HG02840 (cell line): ENCODE data around the gene HMGA1.
A peak's percentile ranks its signal among the peaks of the same experiment; 100 is the strongest.

ENCODE experiments used
- ATAC-seq: cut with Tn5 transposase; IDR thresholded peaks from one replicate; pipeline ENCODE4 v1.9.1; 2021; ENCODE audit warnings: mild to moderate bottlenecking, moderate library complexity, moderate number of reproducible peaks; ENCODE audit not compliant: unreplicated experiment, low FRiP score

Gene HMGA1

GRCh38 chr6:34285448-34286164 lies 48.9 kb downstream of the HMGA1 start:
- ATAC-seq = no peak

DNA sequence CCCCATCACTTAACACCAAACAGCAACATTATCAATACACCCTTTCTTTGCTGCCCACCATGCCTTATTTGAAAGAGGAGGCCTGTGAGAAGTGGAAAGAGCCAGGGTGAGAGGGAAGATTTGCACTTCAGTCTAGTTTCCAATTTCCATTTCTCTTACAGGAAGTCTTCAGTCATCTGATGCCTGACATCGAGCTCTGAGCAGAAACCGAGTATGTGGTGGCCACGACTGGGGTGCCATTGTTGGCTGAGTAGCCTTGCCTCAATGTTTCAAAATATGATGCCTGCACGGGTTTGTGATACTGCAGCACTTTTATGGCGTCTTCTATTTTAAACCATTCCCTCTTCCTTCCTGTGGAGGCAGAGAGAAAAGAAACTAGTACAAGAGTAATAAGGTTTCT lies 51.9 kb downstream of the HMGA1 start:
- ATAC-seq = no peak

- no peak for ATAC-seq
Observed at GRCh38 chr6:34289137-34289536, 52.5 kb downstream of the HMGA1 start.

- ATAC-seq = no peak
Observed at GRCh38 chr6:34292954-34293353, 56.3 kb downstream of the HMGA1 start.

GRCh38 chr6:34295721-34296120 lies 59.0 kb downstream of the HMGA1 start:
- peak; percentile 67 for ATAC-seq
